Neural cell (in vitro differentiated cells): ENCODE results near the gene MAN2B1. TPM values are rescaled to one million over a fixed set of nuclear protein-coding genes. Genes with fewer than 3 reads are reported as not detected.

Experiments
- H2AFZ ChIP-seq: fragments of 200-600, 300-800 bp; sonication (generic), shearing (Covaris generic); 2 replicates; pipeline ENCODE4 v1.6.0; 2014; ENCODE audit warnings: low read depth, mild to moderate bottlenecking, antibody characterized with exemption, low read length, moderate library complexity
- H3F3A ChIP-seq: fragments of 200-600 bp; shearing (Covaris generic); 2 replicates; pipeline ENCODE4 v1.6.1; 2016; ENCODE audit warnings: mild to moderate bottlenecking, moderate library complexity, mixed read lengths, antibody characterized with exemption, low read length; ENCODE audit not compliant: insufficient read depth, poor library complexity, severe bottlenecking
- H3K27ac ChIP-seq: fragments of 200-600, 300-800 bp; sonication (generic), shearing (Covaris generic); 2 replicates; pipeline ENCODE4 v1.5.1; 2014; ENCODE audit warnings: mild to moderate bottlenecking, low read length, moderate library complexity
- H3K27me3 ChIP-seq: fragments of 300-800, 200-600 bp; sonication (generic), shearing (Covaris generic); 2 replicates; pipeline ENCODE4 v1.6.0; 2014; ENCODE audit warnings: mild to moderate bottlenecking, low read depth, low read length, moderate library complexity; ENCODE audit not compliant: insufficient read depth
- H3K36me3 ChIP-seq: fragments of 300-800, 200-600 bp; sonication (generic), shearing (Covaris generic); 2 replicates; pipeline ENCODE4 v1.5.1; 2014; ENCODE audit warnings: mild to moderate bottlenecking, antibody characterized with exemption, low read length, moderate library complexity; ENCODE audit not compliant: insufficient read depth
- H3K4me2 ChIP-seq: fragments of 300-800, 200-600 bp; sonication (generic), shearing (Covaris generic); 2 replicates; pipeline ENCODE4 v1.6.0; 2014; ENCODE audit warnings: mild to moderate bottlenecking, low read length
- H3K4me3 ChIP-seq: fragments of 300-800, 200-600 bp; sonication (generic), shearing (Covaris generic); 2 replicates; pipeline ENCODE4 v1.5.1; 2014; ENCODE audit warnings: mild to moderate bottlenecking, low read length, moderate library complexity
- H3K79me2 ChIP-seq: fragments of 200-600 bp; shearing (Covaris generic); replicated peaks from 2 replicates; pipeline ENCODE4 v1.6.0; 2014; ENCODE audit warnings: mild to moderate bottlenecking, low read length, moderate library complexity; ENCODE audit not compliant: insufficient read depth
- H3K9ac ChIP-seq: fragments of 300-800, 200-600 bp; sonication (generic), shearing (Covaris generic); 2 replicates; pipeline ENCODE4 v1.6.1; 2016; ENCODE audit warnings: mild to moderate bottlenecking, low read length, mixed read lengths
- H3K9me2 ChIP-seq: fragments of 200-600 bp; shearing (Covaris generic); 2 replicates; pipeline ENCODE4 v1.6.1; 2016; ENCODE audit warnings: mild to moderate bottlenecking, low read length, mixed read lengths; ENCODE audit not compliant: insufficient read depth
- H3K9me3 ChIP-seq: fragments of 200-600, 300-800 bp; sonication (generic), shearing (Covaris generic); 2 replicates; pipeline ENCODE4 v1.6.1; 2016; ENCODE audit warnings: mild to moderate bottlenecking, mixed run types, low read length, moderate library complexity, mixed read lengths
- H4K20me1 ChIP-seq: fragments of 200-600 bp; shearing (Covaris generic); 2 replicates; pipeline ENCODE4 v1.6.1; 2016; ENCODE audit warnings: mild to moderate bottlenecking, mixed run types; ENCODE audit not compliant: insufficient read depth
- EP300 ChIP-seq: fragments of 450-650 bp; conservative IDR thresholded peaks from 2 replicates; pipeline ENCODE4 v1.6.1; 2014; ENCODE audit warnings: antibody characterized with exemption, mild to moderate bottlenecking, moderate library complexity; ENCODE audit not compliant: poor library complexity, severe bottlenecking
- EZH2 ChIP-seq: fragments of 200-600, 300-800 bp; shearing (Covaris generic), sonication (generic); IDR thresholded peaks from 2 replicates; pipeline ENCODE4 v1.6.1; 2014; ENCODE audit warnings: antibody characterized with exemption, low read length, borderline replicate concordance, mild to moderate bottlenecking; ENCODE audit not compliant: insufficient read depth, poor library complexity, severe bottlenecking
- MXI1 ChIP-seq: fragments of 450-650 bp; conservative IDR thresholded peaks from 2 replicates; pipeline ENCODE4 v1.6.1; 2014; ENCODE audit warnings: antibody characterized with exemption, mild to moderate bottlenecking; ENCODE audit not compliant: poor library complexity, severe bottlenecking
- POLR2AphosphoS5 ChIP-seq: IDR thresholded peaks from 2 replicates; pipeline ENCODE4 v1.6.1; 2012
- RAD21 ChIP-seq: fragments of 450-650 bp; conservative IDR thresholded peaks from 2 replicates; pipeline ENCODE4 v1.6.1; 2014; ENCODE audit warnings: antibody characterized with exemption, mild to moderate bottlenecking, moderate library complexity
- REST ChIP-seq: IDR thresholded peaks from 2 replicates; pipeline ENCODE4 v1.6.1; 2012; ENCODE audit warnings: borderline replicate concordance
- SMC3 ChIP-seq: fragments of 450-650 bp; conservative IDR thresholded peaks from 2 replicates; pipeline ENCODE4 v1.6.1; 2014; ENCODE audit warnings: antibody characterized with exemption, mild to moderate bottlenecking, moderate library complexity; ENCODE audit not compliant: poor library complexity
- TAF1 ChIP-seq: IDR thresholded peaks from 2 replicates; pipeline ENCODE4 v1.6.1; 2012; ENCODE audit warnings: low read depth
- polyA plus RNA-seq: library from polyadenylated mRNA; depleted of rRNA; stranded (reverse); fragments of >200 nt; gene quantifications from 2 replicates; pipeline ENCODE4 v1.2.3, GENCODE V29; 2014
- TF ChIP-seq, protein P1 (sequence below): fragments of 450-650 bp; IDR thresholded peaks from 2 replicates; pipeline ENCODE4 v1.5.1; 2014; ENCODE audit warnings: antibody characterized with exemption, mild to moderate bottlenecking, moderate library complexity; ENCODE audit not compliant: poor library complexity, severe bottlenecking

The MAN2B1 gene
- polyA plus RNA-seq, 1 donor from 2014 or later = 11.5 TPM

- no peak overlapping the region for H2AFZ ChIP-seq
- H3K9ac ChIP-seq = no peak overlapping the region
- H3K9me3 ChIP-seq = no peaks in the 10 kb centered on the region
- H3K36me3 ChIP-seq = no peaks in the 10 kb centered on the region
- H3K4me2 ChIP-seq = no peak overlapping the region
- TF ChIP-seq RAD21 (no peak), TAF1 (no peak), POLR2AphosphoS5 (no peak), EP300 (no peak), REST (no peak), MXI1 (no peak), SMC3 (no peak), EZH2 (no peak)
- TF ChIP-seq, protein P1, sequence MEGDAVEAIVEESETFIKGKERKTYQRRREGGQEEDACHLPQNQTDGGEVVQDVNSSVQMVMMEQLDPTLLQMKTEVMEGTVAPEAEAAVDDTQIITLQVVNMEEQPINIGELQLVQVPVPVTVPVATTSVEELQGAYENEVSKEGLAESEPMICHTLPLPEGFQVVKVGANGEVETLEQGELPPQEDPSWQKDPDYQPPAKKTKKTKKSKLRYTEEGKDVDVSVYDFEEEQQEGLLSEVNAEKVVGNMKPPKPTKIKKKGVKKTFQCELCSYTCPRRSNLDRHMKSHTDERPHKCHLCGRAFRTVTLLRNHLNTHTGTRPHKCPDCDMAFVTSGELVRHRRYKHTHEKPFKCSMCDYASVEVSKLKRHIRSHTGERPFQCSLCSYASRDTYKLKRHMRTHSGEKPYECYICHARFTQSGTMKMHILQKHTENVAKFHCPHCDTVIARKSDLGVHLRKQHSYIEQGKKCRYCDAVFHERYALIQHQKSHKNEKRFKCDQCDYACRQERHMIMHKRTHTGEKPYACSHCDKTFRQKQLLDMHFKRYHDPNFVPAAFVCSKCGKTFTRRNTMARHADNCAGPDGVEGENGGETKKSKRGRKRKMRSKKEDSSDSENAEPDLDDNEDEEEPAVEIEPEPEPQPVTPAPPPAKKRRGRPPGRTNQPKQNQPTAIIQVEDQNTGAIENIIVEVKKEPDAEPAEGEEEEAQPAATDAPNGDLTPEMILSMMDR = no peak
- H3K27me3 ChIP-seq = no peaks in the 10 kb centered on the region
- H3K79me2 ChIP-seq = no peaks in the 10 kb centered on the region
- no peaks in the 10 kb centered on the region for H3K9me2 ChIP-seq
- no peaks in the 10 kb centered on the region for H3F3A ChIP-seq
- H4K20me1 ChIP-seq = no peaks in the 10 kb centered on the region
- no peak overlapping the region for H3K27ac ChIP-seq
- no peak overlapping the region for H3K4me3 ChIP-seq
These were observed 19.0 kb downstream of the MAN2B1 start for GRCh38 chr19:12647490-12648071.

DNA sequence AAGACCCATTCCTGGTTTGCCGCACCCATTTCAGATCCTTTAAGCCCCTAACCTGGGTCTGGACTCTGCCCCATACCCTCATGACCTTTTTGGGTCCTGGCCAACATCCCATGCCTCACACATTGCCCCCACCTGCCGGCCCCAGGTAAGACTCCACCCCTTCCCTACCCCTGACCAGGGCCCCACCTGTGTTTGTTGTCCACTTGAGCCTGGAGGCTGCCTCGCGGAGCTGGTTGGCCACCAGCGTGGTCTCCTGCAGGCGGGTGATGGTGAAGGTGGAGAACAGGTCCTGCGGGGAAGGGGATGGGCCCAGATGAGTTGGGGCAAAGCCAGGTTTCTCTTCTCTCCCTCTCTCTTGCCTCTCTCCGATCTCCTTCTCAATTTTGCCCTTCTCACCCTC lies 19.5 kb downstream of the MAN2B1 start:
- no peak overlapping the region for H3K4me2 ChIP-seq
- H2AFZ ChIP-seq = no peak overlapping the region
- TF ChIP-seq, protein P1 = no peak
- no peak for TF ChIP-seq MXI1
- no peak for TF ChIP-seq POLR2AphosphoS5
- no peak for TF ChIP-seq EP300
- TF ChIP-seq TAF1 = no peak
- no peak for TF ChIP-seq EZH2
- no peak for TF ChIP-seq RAD21
- no peak for TF ChIP-seq REST
- TF ChIP-seq SMC3 = no peak
- H3K9me3 ChIP-seq = no peaks in the 10 kb centered on the region
- H3K4me3 ChIP-seq = no peak overlapping the region
- H4K20me1 ChIP-seq = no peaks in the 10 kb centered on the region
- H3F3A ChIP-seq = no peaks in the 10 kb centered on the region
- no peaks in the 10 kb centered on the region for H3K27me3 ChIP-seq
- no peaks in the 10 kb centered on the region for H3K79me2 ChIP-seq
- no peak overlapping the region for H3K9ac ChIP-seq
- no peak overlapping the region for H3K27ac ChIP-seq
- no peaks in the 10 kb centered on the region for H3K36me3 ChIP-seq
- no peaks in the 10 kb centered on the region for H3K9me2 ChIP-seq
